C4-2B (cell line): ENCODE results near the gene FOXQ1.

Experiments used
- H3K27ac ChIP-seq: fragments of 450-650 bp; 2 replicates; pipeline ENCODE4 v1.5.1; 2017
- CTCF ChIP-seq: fragments of 450-650 bp; conservative IDR thresholded peaks from 2 replicates; pipeline ENCODE4 v1.5.1; 2017; ENCODE audit warnings: mild to moderate bottlenecking
- ZFX ChIP-seq: fragments of 450-650 bp; IDR thresholded peaks from 2 replicates; pipeline ENCODE4 v1.6.1; 2017

FOXQ1 gene

GRCh38 chr6:1281746-1282145 is 30.2 kb upstream of the FOXQ1 start:
- TF ChIP-seq CTCF: no peak
- TF ChIP-seq ZFX: no peak
- no peak overlapping the region for H3K27ac ChIP-seq

- no peak overlapping the region for H3K27ac ChIP-seq
- TF ChIP-seq CTCF: no peak
- TF ChIP-seq ZFX: no peak
Observed at GRCh38 chr6:1283501-1283900, 28.4 kb upstream of the FOXQ1 start.

- TF ChIP-seq ZFX (no peak), CTCF (no peak)
- no peak overlapping the region for H3K27ac ChIP-seq
Observed at GRCh38 chr6:1285556-1285955, 26.3 kb upstream of the FOXQ1 start.

- H3K27ac ChIP-seq: no peak overlapping the region
- TF ChIP-seq ZFX (no peak), CTCF (no peak)
Observed at GRCh38 chr6:1285956-1286355, 25.9 kb upstream of the FOXQ1 start.

- no peak for TF ChIP-seq CTCF
- TF ChIP-seq ZFX: no peak
- H3K27ac ChIP-seq: no peak overlapping the region
Observed at GRCh38 chr6:1287103-1287591, 24.8 kb upstream of the FOXQ1 start.

GRCh38 chr6:1290086-1290485 is 21.8 kb upstream of the FOXQ1 start:
- TF ChIP-seq CTCF: no peak
- no peak for TF ChIP-seq ZFX
- H3K27ac ChIP-seq: peak overlapping the region; percentile 97

GRCh38 chr6:1290805-1291204 is 21.1 kb upstream of the FOXQ1 start:
- TF ChIP-seq CTCF (no peak), ZFX (no peak)
- peak overlapping the region; percentile 97 for H3K27ac ChIP-seq
